Neural cell (in vitro differentiated cells): ENCODE data around the gene PNPLA3. TPM values are rescaled to one million over a fixed set of nuclear protein-coding genes. Genes with fewer than 3 reads are reported as not detected.

Experiments
- H2AFZ ChIP-seq: fragments of 200-600, 300-800 bp; sonication (generic), shearing (Covaris generic); 2 replicates; pipeline ENCODE4 v1.6.0; 2014; ENCODE audit warnings: low read depth, mild to moderate bottlenecking, antibody characterized with exemption, low read length, moderate library complexity
- H3F3A ChIP-seq: fragments of 200-600 bp; shearing (Covaris generic); 2 replicates; pipeline ENCODE4 v1.6.1; 2016; ENCODE audit warnings: mild to moderate bottlenecking, moderate library complexity, mixed read lengths, antibody characterized with exemption, low read length; ENCODE audit not compliant: insufficient read depth, poor library complexity, severe bottlenecking
- H3K27ac ChIP-seq: fragments of 200-600, 300-800 bp; sonication (generic), shearing (Covaris generic); 2 replicates; pipeline ENCODE4 v1.5.1; 2014; ENCODE audit warnings: mild to moderate bottlenecking, low read length, moderate library complexity
- H3K27me3 ChIP-seq: fragments of 300-800, 200-600 bp; sonication (generic), shearing (Covaris generic); 2 replicates; pipeline ENCODE4 v1.6.0; 2014; ENCODE audit warnings: mild to moderate bottlenecking, low read depth, low read length, moderate library complexity; ENCODE audit not compliant: insufficient read depth
- H3K36me3 ChIP-seq: fragments of 300-800, 200-600 bp; sonication (generic), shearing (Covaris generic); 2 replicates; pipeline ENCODE4 v1.5.1; 2014; ENCODE audit warnings: mild to moderate bottlenecking, antibody characterized with exemption, low read length, moderate library complexity; ENCODE audit not compliant: insufficient read depth
- H3K4me2 ChIP-seq: fragments of 300-800, 200-600 bp; sonication (generic), shearing (Covaris generic); 2 replicates; pipeline ENCODE4 v1.6.0; 2014; ENCODE audit warnings: mild to moderate bottlenecking, low read length
- H3K4me3 ChIP-seq: fragments of 300-800, 200-600 bp; sonication (generic), shearing (Covaris generic); 2 replicates; pipeline ENCODE4 v1.5.1; 2014; ENCODE audit warnings: mild to moderate bottlenecking, low read length, moderate library complexity
- H3K79me2 ChIP-seq: fragments of 200-600 bp; shearing (Covaris generic); replicated peaks from 2 replicates; pipeline ENCODE4 v1.6.0; 2014; ENCODE audit warnings: mild to moderate bottlenecking, low read length, moderate library complexity; ENCODE audit not compliant: insufficient read depth
- H3K9ac ChIP-seq: fragments of 300-800, 200-600 bp; sonication (generic), shearing (Covaris generic); 2 replicates; pipeline ENCODE4 v1.6.1; 2016; ENCODE audit warnings: mild to moderate bottlenecking, low read length, mixed read lengths
- H3K9me2 ChIP-seq: fragments of 200-600 bp; shearing (Covaris generic); 2 replicates; pipeline ENCODE4 v1.6.1; 2016; ENCODE audit warnings: mild to moderate bottlenecking, low read length, mixed read lengths; ENCODE audit not compliant: insufficient read depth
- H3K9me3 ChIP-seq: fragments of 200-600, 300-800 bp; sonication (generic), shearing (Covaris generic); 2 replicates; pipeline ENCODE4 v1.6.1; 2016; ENCODE audit warnings: mild to moderate bottlenecking, mixed run types, low read length, moderate library complexity, mixed read lengths
- H4K20me1 ChIP-seq: fragments of 200-600 bp; shearing (Covaris generic); 2 replicates; pipeline ENCODE4 v1.6.1; 2016; ENCODE audit warnings: mild to moderate bottlenecking, mixed run types; ENCODE audit not compliant: insufficient read depth
- EP300 ChIP-seq: fragments of 450-650 bp; conservative IDR thresholded peaks from 2 replicates; pipeline ENCODE4 v1.6.1; 2014; ENCODE audit warnings: antibody characterized with exemption, mild to moderate bottlenecking, moderate library complexity; ENCODE audit not compliant: poor library complexity, severe bottlenecking
- EZH2 ChIP-seq: fragments of 200-600, 300-800 bp; shearing (Covaris generic), sonication (generic); IDR thresholded peaks from 2 replicates; pipeline ENCODE4 v1.6.1; 2014; ENCODE audit warnings: antibody characterized with exemption, low read length, borderline replicate concordance, mild to moderate bottlenecking; ENCODE audit not compliant: insufficient read depth, poor library complexity, severe bottlenecking
- MXI1 ChIP-seq: fragments of 450-650 bp; conservative IDR thresholded peaks from 2 replicates; pipeline ENCODE4 v1.6.1; 2014; ENCODE audit warnings: antibody characterized with exemption, mild to moderate bottlenecking; ENCODE audit not compliant: poor library complexity, severe bottlenecking
- POLR2AphosphoS5 ChIP-seq: IDR thresholded peaks from 2 replicates; pipeline ENCODE4 v1.6.1; 2012
- RAD21 ChIP-seq: fragments of 450-650 bp; conservative IDR thresholded peaks from 2 replicates; pipeline ENCODE4 v1.6.1; 2014; ENCODE audit warnings: antibody characterized with exemption, mild to moderate bottlenecking, moderate library complexity
- SMC3 ChIP-seq: fragments of 450-650 bp; conservative IDR thresholded peaks from 2 replicates; pipeline ENCODE4 v1.6.1; 2014; ENCODE audit warnings: antibody characterized with exemption, mild to moderate bottlenecking, moderate library complexity; ENCODE audit not compliant: poor library complexity
- TAF1 ChIP-seq: IDR thresholded peaks from 2 replicates; pipeline ENCODE4 v1.6.1; 2012; ENCODE audit warnings: low read depth
- polyA plus RNA-seq: library from polyadenylated mRNA; depleted of rRNA; stranded (reverse); fragments of >200 nt; gene quantifications from 2 replicates; pipeline ENCODE4 v1.2.3, GENCODE V29; 2014
- TF ChIP-seq, protein P1 (sequence below): IDR thresholded peaks from 2 replicates; pipeline ENCODE4 v1.6.1; 2012; ENCODE audit warnings: borderline replicate concordance
- TF ChIP-seq, protein P2 (sequence below): fragments of 450-650 bp; IDR thresholded peaks from 2 replicates; pipeline ENCODE4 v1.5.1; 2014; ENCODE audit warnings: antibody characterized with exemption, mild to moderate bottlenecking, moderate library complexity; ENCODE audit not compliant: poor library complexity, severe bottlenecking

Gene PNPLA3
- polyA plus RNA-seq, 1 donor from 2014 or later: 6.5 TPM

DNA sequence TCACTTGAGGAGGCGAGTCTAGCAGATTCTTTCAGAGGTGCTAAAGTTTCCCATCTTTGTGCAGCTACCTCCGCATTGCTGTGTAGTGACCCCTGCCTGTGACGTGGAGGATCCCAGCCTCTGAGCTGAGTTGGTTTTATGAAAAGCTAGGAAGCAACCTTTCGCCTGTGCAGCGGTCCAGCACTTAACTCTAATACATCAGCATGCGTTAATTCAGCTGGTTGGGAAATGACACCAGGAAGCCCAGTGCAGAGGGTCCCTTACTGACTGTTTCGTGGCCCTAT, 22.7 kb downstream of the PNPLA3 start (continued):
- TF ChIP-seq, protein P1, sequence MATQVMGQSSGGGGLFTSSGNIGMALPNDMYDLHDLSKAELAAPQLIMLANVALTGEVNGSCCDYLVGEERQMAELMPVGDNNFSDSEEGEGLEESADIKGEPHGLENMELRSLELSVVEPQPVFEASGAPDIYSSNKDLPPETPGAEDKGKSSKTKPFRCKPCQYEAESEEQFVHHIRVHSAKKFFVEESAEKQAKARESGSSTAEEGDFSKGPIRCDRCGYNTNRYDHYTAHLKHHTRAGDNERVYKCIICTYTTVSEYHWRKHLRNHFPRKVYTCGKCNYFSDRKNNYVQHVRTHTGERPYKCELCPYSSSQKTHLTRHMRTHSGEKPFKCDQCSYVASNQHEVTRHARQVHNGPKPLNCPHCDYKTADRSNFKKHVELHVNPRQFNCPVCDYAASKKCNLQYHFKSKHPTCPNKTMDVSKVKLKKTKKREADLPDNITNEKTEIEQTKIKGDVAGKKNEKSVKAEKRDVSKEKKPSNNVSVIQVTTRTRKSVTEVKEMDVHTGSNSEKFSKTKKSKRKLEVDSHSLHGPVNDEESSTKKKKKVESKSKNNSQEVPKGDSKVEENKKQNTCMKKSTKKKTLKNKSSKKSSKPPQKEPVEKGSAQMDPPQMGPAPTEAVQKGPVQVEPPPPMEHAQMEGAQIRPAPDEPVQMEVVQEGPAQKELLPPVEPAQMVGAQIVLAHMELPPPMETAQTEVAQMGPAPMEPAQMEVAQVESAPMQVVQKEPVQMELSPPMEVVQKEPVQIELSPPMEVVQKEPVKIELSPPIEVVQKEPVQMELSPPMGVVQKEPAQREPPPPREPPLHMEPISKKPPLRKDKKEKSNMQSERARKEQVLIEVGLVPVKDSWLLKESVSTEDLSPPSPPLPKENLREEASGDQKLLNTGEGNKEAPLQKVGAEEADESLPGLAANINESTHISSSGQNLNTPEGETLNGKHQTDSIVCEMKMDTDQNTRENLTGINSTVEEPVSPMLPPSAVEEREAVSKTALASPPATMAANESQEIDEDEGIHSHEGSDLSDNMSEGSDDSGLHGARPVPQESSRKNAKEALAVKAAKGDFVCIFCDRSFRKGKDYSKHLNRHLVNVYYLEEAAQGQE: no peak
- TF ChIP-seq EZH2 (no peak), POLR2AphosphoS5 (no peak)

GRCh38 chr22:43948836-43949406, 25.3 kb downstream of the PNPLA3 start:
- Histone ChIP-seq H3K79me2 (no peaks in the 10 kb centered on the region), H3K36me3 (no peaks in the 10 kb centered on the region), H3K4me3 (no peak overlapping the region), H3F3A (no peaks in the 10 kb centered on the region), H3K9me3 (no peaks in the 10 kb centered on the region), H2AFZ (no peak overlapping the region), H3K9me2 (no peaks in the 10 kb centered on the region), H4K20me1 (no peaks in the 10 kb centered on the region), H3K4me2 (no peak overlapping the region), H3K9ac (no peak overlapping the region), H3K27ac (no peak overlapping the region), H3K27me3 (no peaks in the 10 kb centered on the region)
- TF ChIP-seq POLR2AphosphoS5 (no peak), TAF1 (no peak), EP300 (no peak), EZH2 (no peak), SMC3 (no peak), RAD21 (no peak), MXI1 (no peak)
- TF ChIP-seq, protein P1: no peak
- TF ChIP-seq, protein P2, sequence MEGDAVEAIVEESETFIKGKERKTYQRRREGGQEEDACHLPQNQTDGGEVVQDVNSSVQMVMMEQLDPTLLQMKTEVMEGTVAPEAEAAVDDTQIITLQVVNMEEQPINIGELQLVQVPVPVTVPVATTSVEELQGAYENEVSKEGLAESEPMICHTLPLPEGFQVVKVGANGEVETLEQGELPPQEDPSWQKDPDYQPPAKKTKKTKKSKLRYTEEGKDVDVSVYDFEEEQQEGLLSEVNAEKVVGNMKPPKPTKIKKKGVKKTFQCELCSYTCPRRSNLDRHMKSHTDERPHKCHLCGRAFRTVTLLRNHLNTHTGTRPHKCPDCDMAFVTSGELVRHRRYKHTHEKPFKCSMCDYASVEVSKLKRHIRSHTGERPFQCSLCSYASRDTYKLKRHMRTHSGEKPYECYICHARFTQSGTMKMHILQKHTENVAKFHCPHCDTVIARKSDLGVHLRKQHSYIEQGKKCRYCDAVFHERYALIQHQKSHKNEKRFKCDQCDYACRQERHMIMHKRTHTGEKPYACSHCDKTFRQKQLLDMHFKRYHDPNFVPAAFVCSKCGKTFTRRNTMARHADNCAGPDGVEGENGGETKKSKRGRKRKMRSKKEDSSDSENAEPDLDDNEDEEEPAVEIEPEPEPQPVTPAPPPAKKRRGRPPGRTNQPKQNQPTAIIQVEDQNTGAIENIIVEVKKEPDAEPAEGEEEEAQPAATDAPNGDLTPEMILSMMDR: no peak
